ENCODE data around the gene LONRF2. TPM values are rescaled to one million over a fixed set of nuclear protein-coding genes. Genes with fewer than 3 reads are reported as not detected.

The LONRF2 gene
- 0.15 TPM in 1 of 2 replicates, not detected in the other for total RNA-seq

GRCh38 chr2:100321866-100322820 lies at the start of gene LONRF2:
Gene LONRF2, minus strand, starts transcription at chr2:100322501. Its CDS starts 408 bp downstream, at chr2:100322093.

Other genes with a start within 250 kb of the LONRF2 start
- not detected in 2 replicates for gene AFF3, start 179.9 kb downstream of the LONRF2 start, total RNA-seq
- gene CHST10, start 95.2 kb upstream of the LONRF2 start, total RNA-seq, result 14.3 TPM in 2 replicates
- gene NMS, start 148.0 kb upstream of the LONRF2 start, total RNA-seq, result not detected in 2 replicates
- gene PDCL3, start 240.5 kb upstream of the LONRF2 start, total RNA-seq, result 24.4 and 25.8 TPM in 2 replicates